Activated CD8-positive, alpha-beta memory T cell treated with anti-CD3 and anti-CD28 coated beads for 48 hours (primary cell): Measurements from ENCODE around the gene MUS81.
"Not testable (repeated sequence)": the region's sequence is repeated elsewhere in the genome, so short reads cannot be mapped to it uniquely, and the experiment has no call there.

Source experiments
- DNase-seq, 3 experiments: peaks; one replicate each; pipeline ENCODE4 v3.0.0-alpha.2; 2020; ENCODE audit warnings: low read depth in 2 of 3, low spot score in 2 of 3

Gene MUS81

GRCh38 chr11:65890324-65891218 is 30.3 kb downstream of the MUS81 start, which contains the start of gene CCDC85B:
CCDC85B (plus strand) TSS chr11:65890673; CDS start chr11:65890784, 111 bp downstream.
- peak; percentile 95 to 99 (median 97) for DNase-seq

GRCh38 chr11:65891219-65892136 is 31.2 kb downstream of the MUS81 start:
- no peak for DNase-seq

- not testable (repeated sequence) for DNase-seq
These were observed 31.9 kb downstream of the MUS81 start for GRCh38 chr11:65892137-65892540.

GRCh38 chr11:65892661-65893317 is 32.6 kb downstream of the MUS81 start:
- DNase-seq: no peak

- no peak for DNase-seq
These were observed 33.9 kb downstream of the MUS81 start for GRCh38 chr11:65894034-65894591.

GRCh38 chr11:65895482-65895981 is 35.3 kb downstream of the MUS81 start:
- no peak for DNase-seq

- DNase-seq: no peak
These were observed 36.1 kb downstream of the MUS81 start for GRCh38 chr11:65896034-65896999.

DNA sequence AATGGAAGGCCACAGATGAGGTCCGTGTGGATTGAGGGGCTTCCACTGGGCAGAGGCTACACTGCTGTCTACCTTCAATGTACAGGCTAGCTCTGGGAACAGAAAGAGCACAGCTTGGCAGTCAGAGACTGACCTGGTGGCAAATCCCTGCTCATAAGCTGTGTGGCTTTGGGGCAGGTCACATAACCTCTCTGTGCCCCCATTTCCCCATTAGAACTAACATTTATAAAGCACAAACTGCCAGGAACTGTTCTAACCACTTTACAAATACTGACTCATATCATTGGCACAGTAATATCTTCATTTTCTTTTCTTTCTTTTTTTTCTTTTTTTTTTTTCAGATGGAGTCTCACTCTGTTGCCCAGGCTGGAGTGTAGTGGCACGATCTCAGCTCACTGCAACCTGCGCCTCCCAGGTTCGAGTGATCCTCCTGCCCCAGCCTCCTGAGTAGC is 36.8 kb downstream of the MUS81 start:
- no peak for DNase-seq

GRCh38 chr11:65898656-65899355 is 38.6 kb downstream of the MUS81 start:
- no peak for DNase-seq

DNA sequence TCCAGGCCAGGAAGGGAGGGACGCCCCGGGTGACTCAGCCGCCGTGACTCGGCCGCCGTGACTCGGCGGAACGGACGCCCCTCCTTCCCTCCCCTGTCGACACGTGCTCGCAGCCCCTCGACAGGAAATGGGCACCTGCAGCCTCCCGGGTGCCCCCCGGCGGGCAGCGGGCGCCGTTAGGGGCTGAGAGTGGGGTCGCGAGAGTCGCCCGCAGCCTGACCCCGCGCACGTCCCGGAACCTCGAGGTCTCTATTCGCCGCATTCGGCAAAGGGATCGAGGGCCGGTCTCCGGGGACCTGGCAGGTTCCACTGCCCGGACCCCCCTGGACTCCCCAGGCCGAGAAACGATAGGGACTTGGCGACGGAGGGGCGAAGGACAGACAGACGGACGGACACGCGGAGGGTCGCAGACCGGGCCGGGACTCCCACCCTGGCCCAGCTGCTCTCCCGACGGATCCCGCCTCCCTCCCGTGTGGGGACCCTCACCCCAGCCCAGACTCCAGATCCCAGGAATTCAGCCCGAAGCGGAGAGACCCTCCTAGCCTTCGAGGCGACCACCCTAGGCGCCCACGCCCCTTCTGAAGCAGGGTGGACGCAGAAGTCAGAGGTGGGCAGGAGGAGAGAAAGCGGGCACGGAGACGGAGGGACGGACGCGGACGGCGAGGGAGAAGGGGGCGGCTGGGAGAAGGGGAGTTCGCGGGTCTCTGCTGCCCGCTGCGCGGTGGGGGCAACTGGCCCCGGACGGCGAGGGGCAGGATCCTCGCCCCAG is 39.3 kb downstream of the MUS81 start:
- peak in 2 of 3 experiments; percentile 64 to 65 for DNase-seq

GRCh38 chr11:65900125-65900898 is 40.1 kb downstream of the MUS81 start, which contains the start of gene FOSL1:
FOSL1 (minus strand) TSS chr11:65900388; CDS start chr11:65900339, 49 bp downstream.
- DNase-seq: peak; percentile 82 to 90 (median 90)

GRCh38 chr11:65900899-65901180 is 40.6 kb downstream of the MUS81 start:
- no peak for DNase-seq

DNA sequence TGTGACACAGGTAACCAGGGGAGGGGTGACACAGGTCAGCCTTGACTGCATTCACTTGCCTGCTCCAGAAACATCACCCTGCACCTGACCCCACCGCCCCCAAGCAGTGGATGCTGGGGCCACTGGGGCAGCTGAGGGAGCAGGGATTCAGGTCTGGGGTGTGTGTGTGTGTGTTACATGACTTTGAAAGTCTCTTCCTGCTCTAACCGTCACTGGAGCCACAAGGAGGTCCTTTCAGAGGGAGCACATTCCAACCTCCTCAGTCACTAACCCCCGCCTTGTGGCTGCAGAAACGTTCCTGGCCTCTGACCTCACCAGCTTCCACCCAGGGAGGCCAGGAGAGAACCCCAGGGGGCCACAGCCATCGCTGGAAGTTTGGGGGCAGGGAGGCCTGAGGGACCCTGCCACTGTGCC is 42.8 kb downstream of the MUS81 start:
- DNase-seq: no peak

- no peak for DNase-seq
These were observed 43.5 kb downstream of the MUS81 start for GRCh38 chr11:65903715-65904114.

- no peak for DNase-seq
These were observed 46.4 kb downstream of the MUS81 start for GRCh38 chr11:65906602-65907001.

DNA sequence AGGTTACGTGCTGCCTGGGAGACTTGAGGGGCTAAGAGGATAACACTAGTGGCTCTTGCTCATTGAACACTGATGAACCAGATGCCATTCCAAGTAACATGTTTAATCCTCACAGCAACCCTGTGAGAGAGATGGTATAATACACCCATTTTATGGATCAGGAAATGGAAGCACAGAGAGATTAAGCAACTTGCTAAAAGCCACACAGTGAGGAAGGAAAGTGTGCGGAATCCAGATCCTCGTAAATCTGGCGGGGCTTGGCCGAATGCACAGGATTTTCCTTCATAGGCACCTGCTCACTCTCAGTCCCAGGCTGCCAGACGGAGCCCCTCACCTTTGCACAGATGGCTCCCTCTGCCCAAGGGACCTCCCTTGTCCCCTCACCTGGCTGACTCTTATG is 47.6 kb downstream of the MUS81 start:
- no peak for DNase-seq
